Gastroesophageal sphincter (tissue), 4 donors: Measurements from ENCODE around the gene RECK. TPM values are rescaled to one million over a fixed set of nuclear protein-coding genes. Genes with fewer than 3 reads are reported as not detected.

ENCODE experiments used
- small RNA-seq, 4 donors: library from RNA; depleted of rRNA; stranded (forward); fragments of <200 nt; gene quantifications; one replicate each; pipeline ENCODE3, GENCODE V24; 2016
- total RNA-seq, 4 donors: library from RNA; depleted of rRNA; stranded (reverse); fragments of >200 nt; gene quantifications; one replicate each; pipeline ENCODE4 v1.1.0, GENCODE V29; 2016

The RECK gene
- total RNA-seq, 4 donors from 2014 or later: 12.6 to 29.5 (median 18.6) TPM

Small RNA genes lying within 50 kb of the gene (small RNA-seq; reads per million reads assigned to genes)
- gene RF02275: 0 reads per million in 4 donors

Other genes with a start within 250 kb of the RECK start
- gene NPR2, start 245.3 kb upstream of the RECK start, total RNA-seq: 10 to 100 TPM; 12.7 to 39.3 (median 34.5) TPM
- 1 to 10 TPM in 3 of 4 donors, under 1 TPM in 1; 0.81 to 2.1 (median 1.4) TPM for gene SPAG8, start 224.7 kb upstream of the RECK start, total RNA-seq
- gene HINT2, start 221.9 kb upstream of the RECK start, total RNA-seq: 10 to 100 TPM; 12.7 to 29.4 (median 18.7) TPM
- not detected for gene FAM221B, start 208.2 kb upstream of the RECK start, total RNA-seq
- 10 to 100 TPM; 11.7 to 23.8 (median 18.6) TPM for gene TMEM8B, start 207.7 kb upstream of the RECK start, total RNA-seq
- gene OR13J1, start 166.5 kb upstream of the RECK start, total RNA-seq: not detected
- gene HRCT1, start 130.7 kb upstream of the RECK start, total RNA-seq: 10 to 100 TPM in 3 of 4 donors, 1 to 10 TPM in 1; 4.0 to 32.7 (median 17.0) TPM
- gene SPAAR, start 127.4 kb upstream of the RECK start, total RNA-seq: 1 to 10 TPM in 3 of 4 donors, under 1 TPM in 1; 0.62 to 5.5 (median 2.6) TPM
- gene OR2S2, start 78.8 kb upstream of the RECK start, total RNA-seq: not detected
- gene GLIPR2, start 99.8 kb downstream of the RECK start, total RNA-seq: 10 to 100 TPM; 52.8 to 76.8 (median 59.8) TPM
- gene CCIN, start 132.5 kb downstream of the RECK start, total RNA-seq: 1 to 10 TPM in 2 of 4 donors, under 1 TPM in 1, not detected in 1; 0.31 to 1.7 (median 1.5) TPM
- gene CLTA, start 154.0 kb downstream of the RECK start, total RNA-seq: 100 to 1,000 TPM; 136 to 195 (median 158) TPM
- gene GNE, start 221.5 kb downstream of the RECK start, total RNA-seq: 10 to 100 TPM; 27.3 to 34.2 (median 31.1) TPM